ENCODE measurements around the gene ARHGAP8. TPM values are rescaled to one million over a fixed set of nuclear protein-coding genes. Genes with fewer than 3 reads are reported as not detected.

ARHGAP8 gene
- total and polyA plus RNA-seq, 10 of the 15 experiments (the other 5 are each of a cell fraction or from before 2014, with no cell fraction given), result 0.33 TPM; not detected in 9

GRCh38 chr22:44824271-44824670 is 71.9 kb downstream of the ARHGAP8 start:
- no peak overlapping the region for H3K4me2 ChIP-seq (ENCODE audit: control insufficient read depth, insufficient read depth)
- ChIA-PET POLR2A (no interaction called here), CTCF (interaction anchor here (0.6 kb wide), 1 partner anchor 269 kb away, joined by 3 read pairs; no protein-coding TSS in a partner anchor), SMC1A (ENCODE audit: uncharacterized antibody, unreplicated experiment) (no interaction called here), RAD21 (ENCODE audit: unreplicated experiment) (no interaction called here)
- DNase-seq (ENCODE audit: low read depth, low spot score) (no peak), ATAC-seq (no peak), FAIRE-seq (no peak)
- no peak overlapping the region for H2AFZ ChIP-seq (ENCODE audit: control insufficient read depth, low read depth, low read length)
- 32% methylated on average over 12 of the region's 12 CpGs for WGBS (ENCODE audit: insufficient coverage, insufficient replicate concordance, low lambda C conversion rate, missing lambda C conversion rate)
- H3K27me3 ChIP-seq (replicated peaks in 1 of 2; ENCODE audit: control insufficient read depth in 2 of 2, insufficient read depth in 2 of 2, low read length in 1 of 2), result no peaks in the 10 kb centered on the region; a peak in 1 of 4 replicates
- no peak overlapping the region for H3K27ac ChIP-seq (ENCODE audit: control insufficient read depth, insufficient read depth)
- no peaks in the 10 kb centered on the region for H3K4me1 ChIP-seq (ENCODE audit: control insufficient read depth, insufficient read depth, low read length)
- intact Hi-C loops (cut with micrococcal nuclease; ENCODE audit: unreplicated experiment) (loop anchor here (5.0 to 10.0 kb wide), 2 partner anchors 131 to 258 kb away; no protein-coding TSS in a partner anchor), in situ Hi-C loops (cut with MboI) (loop anchor here (5.0 kb wide), 1 partner anchor 273 kb away; no protein-coding TSS in a partner anchor)
- H4K20me1 ChIP-seq (ENCODE audit: control insufficient read depth, insufficient read depth), result no peaks in the 10 kb centered on the region
- H3K9ac ChIP-seq (ENCODE audit: control insufficient read depth, insufficient read depth, low read length), result no peak overlapping the region
- BruUV-seq (replicated peaks), result no TSS peak
- H3K9me3 ChIP-seq (replicated peaks; ENCODE audit: control insufficient read depth, insufficient read depth, low read length), result no peaks in the 10 kb centered on the region
- no peak for TF ChIP-seq CTCF (IDR thresholded peaks at IDR 0.05 in 2 of 3, conservative IDR thresholded peaks at IDR 0.05 in 1 of 3; ENCODE audit: control insufficient read depth in 2 of 3, extremely low read depth in 1 of 3, insufficient read depth in 1 of 3, low read depth in 3 of 3, low read length in 3 of 3)
- no peak for TF ChIP-seq JUNB (IDR thresholded peaks at IDR 0.05)
- TF ChIP-seq GATAD2B (conservative IDR thresholded peaks at IDR 0.05; ENCODE audit: low read depth), result no peak
- TF ChIP-seq RCOR1 (conservative IDR thresholded peaks at IDR 0.05; ENCODE audit: low read depth, low read length), result no peak
- no peak for TF ChIP-seq SREBF2 (IDR thresholded peaks at IDR 0.05; ENCODE audit: low read length)
- no peak for TF ChIP-seq GABPA (IDR thresholded peaks at IDR 0.05; ENCODE audit: low read depth)
- no peaks in the 10 kb centered on the region for H3K79me2 ChIP-seq (ENCODE audit: control insufficient read depth, insufficient read depth, low read length)
- H3K4me3 ChIP-seq, result no peak overlapping the region
- H3K36me3 ChIP-seq (ENCODE audit: control insufficient read depth in 2 of 2, insufficient read depth in 2 of 2, low read length in 1 of 2), result no peaks in the 10 kb centered on the region

Measured in GM12878 (cell line).